Mucosa of descending colon (tissue), 3 donors: Measurements from ENCODE around the gene DDX51. TPM values are rescaled to one million over a fixed set of nuclear protein-coding genes. Genes with fewer than 3 reads are reported as not detected.

Experiments
- ATAC-seq: fragments of 200-7000 bp; cut with Tn5 transposase; one replicate; pipeline ENCODE4 v1.9.1; 2020; ENCODE audit warnings: mild to moderate bottlenecking, moderate library complexity
- DNase-seq, 3 donors: peaks; one replicate each; pipeline ENCODE4 v3.0.0-alpha.2; 2020
- H3K36me3 ChIP-seq: fragments of 200-600 bp; one replicate; pipeline ENCODE4 v1.8.0; 2021; ENCODE audit warnings: low read depth, mild to moderate bottlenecking
- H3K4me1 ChIP-seq: fragments of 200-600 bp; one replicate; pipeline ENCODE4 v1.8.0; 2021; ENCODE audit warnings: low read depth, mild to moderate bottlenecking
- H3K4me3 ChIP-seq: fragments of 200-600 bp; one replicate; pipeline ENCODE4 v1.8.0; 2021; ENCODE audit warnings: mild to moderate bottlenecking
- H3K9me3 ChIP-seq: fragments of 200-600 bp; one replicate; pipeline ENCODE4 v1.8.0; 2021; ENCODE audit warnings: mild to moderate bottlenecking
- CTCF ChIP-seq: fragments of 200-600 bp; IDR thresholded peaks from one replicate; pipeline ENCODE4 v1.8.0; 2022; ENCODE audit warnings: antibody characterized with exemption, mild to moderate bottlenecking
- intact Hi-C, 2 donors: fragments of 100-400 bp; cut with DNase I in 1 of 2; cut with micrococcal nuclease in 1 of 2; formaldehyde crosslinking; loops; one replicate each; pipeline versions ENCODE4 v1.11.0 to v1.11.1; 2022; cut with DNase I, micrococcal nuclease
- total RNA-seq, 3 donors: library from RNA; stranded (reverse); fragmentation: NEBNext Ultra II Directional in 2 of 3; extraction: Animal tissue kit (Norgen Biotek cat#: 25700) in 2 of 3; gene quantifications; one replicate each; pipeline versions ENCODE4 v1.2.1 to v1.2.4, GENCODE V29; 2021 to 2023
- donor health status: DM: no; HTN: no; CAD: no; lungs with moderate emphysema.
- donor health status: DM: no; HTN: no; CAD: no.
- donor health status: DM: no; HTN: yes; CAD: no.

Gene DDX51
- total RNA-seq, 3 donors from 2014 or later = 14.2 to 18.7 (median 15.6) TPM

DNA sequence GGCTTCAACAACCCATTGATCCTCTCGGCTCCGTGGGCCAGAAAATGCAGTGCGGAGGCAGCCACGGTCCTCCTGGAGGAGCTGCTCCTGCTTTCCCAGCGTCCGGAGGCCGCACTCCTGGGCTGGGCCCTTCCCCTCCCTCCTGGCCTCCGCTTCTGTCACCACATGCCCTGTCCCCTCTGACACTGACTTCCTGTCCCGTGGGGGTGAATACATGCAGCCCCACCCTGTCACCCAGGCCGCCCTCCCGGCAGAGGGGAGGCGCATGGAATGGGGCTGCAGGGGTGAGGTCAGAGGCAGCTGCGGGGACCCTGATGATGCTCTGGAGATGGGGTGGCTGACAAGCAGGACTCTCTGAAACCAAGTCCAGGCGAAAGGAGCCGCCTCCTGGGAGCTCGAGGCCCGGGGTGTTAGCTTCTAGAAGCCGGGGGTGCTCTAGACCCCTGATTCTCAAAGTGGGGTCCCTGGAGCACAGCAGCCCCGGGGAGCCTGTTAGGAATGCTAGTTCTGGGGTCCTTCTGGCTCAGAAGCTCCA lies 32.3 kb upstream of the DDX51 start:
- H3K36me3 ChIP-seq = no peaks in the 10 kb centered on the region
- H3K9me3 ChIP-seq = no peaks in the 10 kb centered on the region
- peak in 1 of 3 donors; percentile 38 for DNase-seq
- intact Hi-C loops = no loop called here
- H3K4me1 ChIP-seq = no peaks in the 10 kb centered on the region
- TF ChIP-seq CTCF = no peak
- no peak overlapping the region for H3K4me3 ChIP-seq
- no peak for ATAC-seq

DNA sequence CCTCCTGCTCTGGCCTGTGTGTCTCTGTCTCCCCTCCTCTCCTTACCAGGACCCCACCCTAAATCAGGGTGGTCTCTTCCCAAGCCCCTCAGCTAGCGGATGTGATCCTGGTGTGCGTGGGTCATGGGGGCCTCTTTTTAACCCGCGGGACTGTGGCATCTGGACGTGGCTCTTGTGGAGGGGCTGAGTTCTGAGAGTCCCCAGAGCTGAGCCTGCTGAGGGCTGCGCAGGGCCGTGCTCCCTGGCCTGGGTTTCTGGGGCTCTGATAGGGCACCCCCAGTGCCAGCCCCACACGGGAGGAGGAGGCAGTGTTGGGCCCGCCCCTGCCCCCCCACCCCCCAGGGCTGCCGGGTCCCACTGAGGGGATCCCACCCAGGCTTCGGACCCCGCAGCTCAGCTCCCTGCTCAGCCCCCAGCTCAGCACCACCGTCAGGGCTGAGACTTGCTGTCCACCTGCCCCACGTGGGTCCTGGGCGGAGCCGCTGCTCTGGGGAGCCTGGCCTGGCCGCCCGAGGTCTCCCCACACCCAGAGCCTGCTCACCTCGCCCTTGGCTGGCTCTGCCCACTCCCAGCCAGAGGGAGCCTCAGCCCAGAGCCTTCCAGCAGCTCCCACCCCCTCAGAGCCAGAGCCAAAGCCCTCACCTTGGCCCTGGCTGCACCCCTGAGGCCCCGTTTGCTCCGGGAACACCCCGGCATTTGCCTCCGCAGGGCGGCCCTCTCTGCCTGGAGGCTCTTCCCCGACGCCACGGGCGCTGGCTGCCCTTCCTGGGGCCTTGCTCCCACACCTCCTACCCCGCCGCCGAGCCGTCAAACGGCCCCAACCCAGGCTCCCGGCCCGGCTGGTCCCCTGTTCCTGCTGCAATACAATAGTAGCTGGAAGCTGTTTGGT lies 31.6 kb upstream of the DDX51 start:
- peak; percentile 18 for ATAC-seq
- peak in 1 of 3 donors; percentile 37 for DNase-seq
- H3K4me3 ChIP-seq = no peak overlapping the region
- H3K9me3 ChIP-seq = no peaks in the 10 kb centered on the region
- intact Hi-C loops = no loop called here
- H3K36me3 ChIP-seq = no peaks in the 10 kb centered on the region
- TF ChIP-seq CTCF = no peak
- no peaks in the 10 kb centered on the region for H3K4me1 ChIP-seq

- DNase-seq (peak in 2 of 3 donors; percentile 21 to 36), ATAC-seq (no peak)
- no peaks in the 10 kb centered on the region for H3K36me3 ChIP-seq
- no peaks in the 10 kb centered on the region for H3K9me3 ChIP-seq
- TF ChIP-seq CTCF = no peak
- intact Hi-C loops = no loop called here
- H3K4me1 ChIP-seq = no peaks in the 10 kb centered on the region
- no peak overlapping the region for H3K4me3 ChIP-seq
Measured at GRCh38 chr12:132174839-132175490, 30.8 kb upstream of the DDX51 start.

DNA sequence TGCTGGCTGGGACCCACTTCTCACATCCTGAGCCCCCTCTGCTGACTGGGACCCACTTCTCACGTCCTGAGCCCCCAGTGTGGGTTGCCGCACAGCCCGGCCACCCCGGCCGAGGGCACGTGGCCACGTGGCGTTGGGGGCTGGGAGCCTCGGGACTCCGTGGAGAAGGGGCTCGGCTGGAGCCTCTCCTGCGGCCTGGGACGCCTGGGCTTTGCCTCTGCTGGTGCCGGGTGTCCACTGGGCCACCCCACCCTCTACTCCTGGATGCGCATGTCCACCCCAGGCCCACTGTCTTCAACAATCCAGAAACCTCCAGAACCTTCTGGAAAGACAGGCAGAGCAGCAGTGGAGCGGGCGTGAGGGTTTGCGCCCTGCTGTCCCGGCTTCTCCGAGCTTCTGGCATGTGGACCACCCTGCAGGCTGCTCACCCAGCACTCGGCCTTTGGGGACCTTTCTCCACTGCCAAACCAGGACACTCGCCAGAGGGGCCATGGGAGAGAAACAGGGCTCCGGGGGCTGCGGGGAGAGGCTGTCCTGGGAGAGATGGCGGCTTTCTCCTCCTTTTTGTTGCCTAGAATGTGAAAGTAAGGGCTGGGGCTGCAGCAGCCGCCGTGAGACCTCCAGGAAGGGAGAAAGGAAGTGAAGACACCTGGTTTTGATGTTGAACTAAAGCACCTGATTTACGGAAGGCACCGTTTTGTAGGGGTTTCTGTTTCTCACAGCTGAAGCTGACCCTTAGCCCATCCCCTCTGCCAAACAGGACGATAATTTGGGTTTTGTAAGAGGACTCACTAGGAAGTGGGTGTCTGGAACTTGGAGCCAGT lies 30.1 kb upstream of the DDX51 start:
- H3K4me1 ChIP-seq = no peaks in the 10 kb centered on the region
- no peak for ATAC-seq
- DNase-seq = peak in 2 of 3 donors; percentile 17 to 34
- no peak overlapping the region for H3K4me3 ChIP-seq
- intact Hi-C loops = no loop called here
- no peak for TF ChIP-seq CTCF
- no peaks in the 10 kb centered on the region for H3K9me3 ChIP-seq
- H3K36me3 ChIP-seq = no peaks in the 10 kb centered on the region
